ENCODE measurements around the gene ARHGEF40. TPM values are rescaled to one million over a fixed set of nuclear protein-coding genes. Genes with fewer than 3 reads are reported as not detected.
A peak's percentile ranks its signal among the peaks of the same experiment; 100 is the strongest.

ARHGEF40 gene
- total RNA-seq, 4 donors from 2014 or later: 7.5 to 21.2 (median 14.4) TPM

DNA sequence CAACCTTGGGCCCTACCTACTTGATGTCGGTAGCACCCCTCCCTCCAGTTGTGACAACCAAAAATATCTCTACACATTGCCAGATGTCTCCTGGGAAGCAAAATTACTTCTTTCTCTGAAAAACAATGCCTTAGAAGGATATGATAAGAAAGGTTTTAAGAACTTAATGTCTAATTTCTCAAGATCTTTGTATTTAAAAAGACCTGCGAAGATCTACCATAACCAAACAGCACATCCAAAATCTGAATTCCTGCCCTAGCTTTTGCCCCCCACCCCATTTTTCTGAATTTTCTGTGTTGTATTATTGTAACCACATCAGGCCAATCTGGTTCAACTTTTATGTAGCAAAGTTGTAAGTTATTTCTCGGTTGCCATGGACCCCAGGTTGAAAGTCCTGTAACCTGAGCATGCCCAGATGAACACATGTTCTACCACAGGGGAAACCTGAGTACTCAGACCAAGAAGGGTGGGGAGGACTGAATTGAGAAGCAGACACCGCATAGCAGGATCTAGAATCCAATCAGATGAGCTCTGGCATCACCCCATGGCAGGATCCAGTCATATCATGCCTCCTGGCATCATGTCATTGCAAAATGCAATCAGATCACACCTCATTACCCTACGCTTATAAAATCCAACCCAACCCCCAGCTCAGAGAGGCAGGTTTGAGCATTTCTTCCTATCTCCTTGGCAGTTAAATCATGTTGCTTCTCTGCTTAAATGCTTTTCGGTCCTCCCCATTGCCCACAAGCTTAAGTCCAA lies 39.5 kb downstream of the ARHGEF40 start:
- TF ChIP-seq, protein P1, sequence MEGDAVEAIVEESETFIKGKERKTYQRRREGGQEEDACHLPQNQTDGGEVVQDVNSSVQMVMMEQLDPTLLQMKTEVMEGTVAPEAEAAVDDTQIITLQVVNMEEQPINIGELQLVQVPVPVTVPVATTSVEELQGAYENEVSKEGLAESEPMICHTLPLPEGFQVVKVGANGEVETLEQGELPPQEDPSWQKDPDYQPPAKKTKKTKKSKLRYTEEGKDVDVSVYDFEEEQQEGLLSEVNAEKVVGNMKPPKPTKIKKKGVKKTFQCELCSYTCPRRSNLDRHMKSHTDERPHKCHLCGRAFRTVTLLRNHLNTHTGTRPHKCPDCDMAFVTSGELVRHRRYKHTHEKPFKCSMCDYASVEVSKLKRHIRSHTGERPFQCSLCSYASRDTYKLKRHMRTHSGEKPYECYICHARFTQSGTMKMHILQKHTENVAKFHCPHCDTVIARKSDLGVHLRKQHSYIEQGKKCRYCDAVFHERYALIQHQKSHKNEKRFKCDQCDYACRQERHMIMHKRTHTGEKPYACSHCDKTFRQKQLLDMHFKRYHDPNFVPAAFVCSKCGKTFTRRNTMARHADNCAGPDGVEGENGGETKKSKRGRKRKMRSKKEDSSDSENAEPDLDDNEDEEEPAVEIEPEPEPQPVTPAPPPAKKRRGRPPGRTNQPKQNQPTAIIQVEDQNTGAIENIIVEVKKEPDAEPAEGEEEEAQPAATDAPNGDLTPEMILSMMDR (IDR thresholded peaks at IDR 0.05): no peak
- no peak for TF ChIP-seq POLR2A (IDR thresholded peaks at IDR 0.05)
- intact Hi-C loops (cut with DNase I; ENCODE audit: low total_unique reads): no loop called here
- H3K4me3 ChIP-seq (ENCODE audit: low read depth, poor library complexity, severe bottlenecking): no peak overlapping the region
- 47 to 52% methylated on average over 6 of the region's 6 CpGs for WGBS, 2 donors
- DNase-seq (ENCODE audit: low spot score in 2 of 2): peak in 1 of 2 donors; percentile 42

DNA sequence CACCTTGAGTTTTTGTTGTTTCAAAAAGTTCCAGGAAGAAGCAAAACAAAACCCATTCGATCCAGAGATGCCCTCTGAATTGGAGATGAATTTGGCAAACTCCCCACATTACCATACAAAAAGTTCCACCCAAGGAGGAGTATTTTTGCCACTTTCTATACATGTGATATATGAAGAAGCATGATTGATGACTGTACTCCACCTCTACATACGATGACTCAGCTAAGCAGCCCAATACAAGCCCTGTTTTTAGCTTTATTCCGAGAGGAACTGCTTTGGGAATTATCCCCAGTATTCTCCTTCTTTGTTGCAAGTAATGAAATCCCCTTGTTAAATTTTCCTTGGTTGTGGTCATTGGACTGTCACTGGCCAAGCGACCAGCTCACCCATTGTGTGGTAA lies 42.2 kb downstream of the ARHGEF40 start:
- TF ChIP-seq, protein P1 (IDR thresholded peaks at IDR 0.05): no peak
- no peak for TF ChIP-seq POLR2A (IDR thresholded peaks at IDR 0.05)
- DNase-seq (ENCODE audit: low spot score in 2 of 2): no peak
- H3K4me3 ChIP-seq (ENCODE audit: low read depth, poor library complexity, severe bottlenecking): no peak overlapping the region
- WGBS, 2 donors: 57 to 70% methylated on average over 4 of the region's 4 CpGs
- intact Hi-C loops (cut with DNase I; ENCODE audit: low total_unique reads): no loop called here

DNA sequence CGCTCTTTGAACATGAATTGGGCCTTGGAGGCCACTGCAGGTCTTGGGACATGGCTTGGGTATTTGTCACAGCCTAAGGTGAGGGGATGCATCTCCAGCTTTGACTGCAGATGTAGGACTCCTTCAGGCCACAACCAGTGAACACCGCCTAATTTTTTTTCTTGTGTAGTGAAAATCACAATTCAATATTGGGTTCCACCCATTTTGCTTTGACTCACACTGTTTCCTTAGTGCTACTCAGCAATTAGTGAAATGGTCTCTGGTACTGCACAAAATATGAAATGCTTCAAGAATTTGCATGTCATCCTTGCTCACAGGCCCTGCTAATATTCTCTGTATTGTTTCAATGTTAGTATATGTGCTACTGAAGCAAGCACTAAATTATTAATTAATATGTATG lies 43.3 kb downstream of the ARHGEF40 start:
- TF ChIP-seq, protein P1 (IDR thresholded peaks at IDR 0.05): no peak
- no peak for TF ChIP-seq POLR2A (IDR thresholded peaks at IDR 0.05)
- intact Hi-C loops (cut with DNase I; ENCODE audit: low total_unique reads): no loop called here
- 83 to 93% methylated on average over 2 of the region's 2 CpGs for WGBS, 2 donors
- no peak for DNase-seq (ENCODE audit: low spot score in 2 of 2)
- H3K4me3 ChIP-seq (ENCODE audit: low read depth, poor library complexity, severe bottlenecking): no peak overlapping the region

DNA sequence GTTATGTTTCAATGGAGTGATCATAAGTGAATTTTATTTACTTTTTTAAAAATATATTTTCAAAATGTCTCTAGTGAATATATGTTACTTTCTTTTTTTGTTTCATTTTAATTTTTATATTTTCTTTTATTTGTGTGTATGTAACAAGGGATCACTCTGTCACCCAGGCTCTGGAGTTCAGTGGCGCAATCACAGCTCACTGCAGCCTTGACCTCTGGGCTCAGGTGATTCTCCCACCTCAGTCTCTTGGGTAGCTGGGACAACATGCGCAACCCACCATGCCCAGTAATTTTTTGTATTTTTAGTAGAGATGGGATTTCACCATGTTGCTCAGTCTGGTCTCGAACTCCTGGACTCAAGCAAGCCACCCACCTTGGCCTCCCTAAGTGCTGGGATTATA lies 48.8 kb downstream of the ARHGEF40 start:
- DNase-seq (ENCODE audit: low spot score in 2 of 2): no peak
- intact Hi-C loops (cut with DNase I; ENCODE audit: low total_unique reads): no loop called here
- 92 to 94% methylated on average over 3 of the region's 3 CpGs for WGBS, 2 donors
- TF ChIP-seq, protein P1 (IDR thresholded peaks at IDR 0.05): no peak
- no peak for TF ChIP-seq POLR2A (IDR thresholded peaks at IDR 0.05)
- no peak overlapping the region for H3K4me3 ChIP-seq (ENCODE audit: low read depth, poor library complexity, severe bottlenecking)

DNA sequence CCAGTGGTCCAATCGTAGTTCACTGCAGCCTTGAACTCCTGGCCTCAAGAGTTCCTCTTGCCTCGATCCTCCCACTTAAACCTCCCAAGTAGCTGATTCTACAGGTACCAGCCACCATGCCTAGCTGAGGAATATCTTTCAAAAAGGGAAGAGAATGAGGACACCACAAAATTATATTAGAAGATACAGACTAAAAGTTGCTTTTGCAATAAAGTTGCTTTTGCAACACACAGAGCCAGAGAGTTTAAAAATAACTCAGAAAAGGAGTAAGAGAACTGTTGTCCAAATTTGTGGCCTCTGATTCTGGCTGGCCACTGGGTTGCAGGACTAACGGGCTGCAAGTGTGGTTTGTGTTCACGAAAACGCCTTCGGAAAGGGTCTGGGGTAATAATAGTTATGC lies 50.6 kb downstream of the ARHGEF40 start:
- intact Hi-C loops (cut with DNase I; ENCODE audit: low total_unique reads): no loop called here
- TF ChIP-seq, protein P1 (IDR thresholded peaks at IDR 0.05): no peak
- no peak for TF ChIP-seq POLR2A (IDR thresholded peaks at IDR 0.05)
- H3K4me3 ChIP-seq (ENCODE audit: low read depth, poor library complexity, severe bottlenecking): no peak overlapping the region
- 76 to 80% methylated on average over 6 of the region's 6 CpGs for WGBS, 2 donors
- DNase-seq (ENCODE audit: low spot score in 2 of 2): no peak

DNA sequence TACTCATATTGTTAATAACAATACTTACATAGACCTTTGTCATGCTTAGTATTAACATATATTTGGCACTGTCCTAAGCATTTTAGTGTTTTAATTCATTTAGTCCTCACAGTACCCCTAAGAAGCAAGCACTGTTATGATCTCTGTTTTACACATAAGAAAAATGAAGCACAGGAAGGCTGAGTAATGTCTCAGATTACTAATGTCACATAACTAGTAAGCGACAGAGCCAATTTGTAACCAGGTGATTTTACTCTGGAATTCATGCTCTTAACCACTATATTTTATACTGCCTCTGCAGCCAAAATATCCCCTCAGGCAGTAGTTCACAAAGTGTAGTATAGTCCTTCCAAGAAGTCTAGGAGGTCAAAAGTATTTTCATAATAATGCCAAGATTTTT lies 51.0 kb downstream of the ARHGEF40 start:
- 42 to 52% methylated on average over 1 of the region's 1 CpG for WGBS, 2 donors
- TF ChIP-seq POLR2A (IDR thresholded peaks at IDR 0.05): no peak
- TF ChIP-seq, protein P1 (IDR thresholded peaks at IDR 0.05): no peak
- H3K4me3 ChIP-seq (ENCODE audit: low read depth, poor library complexity, severe bottlenecking): no peak overlapping the region
- intact Hi-C loops (cut with DNase I; ENCODE audit: low total_unique reads): no loop called here
- DNase-seq (ENCODE audit: low spot score in 2 of 2): no peak

Measured in lower leg skin (tissue), 4 donors.